Fibroblast of gingiva (primary cell): ENCODE results near the gene CDH3.

Experiments
- DNase-seq: peaks from one replicate; pipeline ENCODE4 v3.0.0-alpha.2; 2011; ENCODE audit warnings: low read depth

The CDH3 gene

DNA sequence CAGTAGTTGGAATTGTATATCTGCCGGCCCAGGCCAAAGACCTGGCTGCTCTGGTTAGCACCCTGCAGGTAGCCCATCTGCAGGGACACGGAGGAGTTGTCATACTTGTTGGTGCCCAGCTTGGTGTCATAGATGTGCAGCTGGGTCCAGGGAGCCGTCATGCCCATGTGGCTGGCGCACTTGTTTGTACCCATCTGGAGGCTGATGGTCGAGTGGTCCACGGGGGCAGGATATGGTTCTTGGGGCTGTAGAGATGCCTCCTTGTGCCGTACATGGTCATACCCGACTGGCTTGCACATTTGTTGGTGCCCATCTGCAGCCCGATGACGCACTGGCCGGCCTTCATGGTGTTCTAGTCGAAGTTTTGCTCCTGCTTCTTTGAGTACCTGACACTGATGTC is 6.0 kb downstream of the CDH3 start:
- DNase-seq: no peak

DNA sequence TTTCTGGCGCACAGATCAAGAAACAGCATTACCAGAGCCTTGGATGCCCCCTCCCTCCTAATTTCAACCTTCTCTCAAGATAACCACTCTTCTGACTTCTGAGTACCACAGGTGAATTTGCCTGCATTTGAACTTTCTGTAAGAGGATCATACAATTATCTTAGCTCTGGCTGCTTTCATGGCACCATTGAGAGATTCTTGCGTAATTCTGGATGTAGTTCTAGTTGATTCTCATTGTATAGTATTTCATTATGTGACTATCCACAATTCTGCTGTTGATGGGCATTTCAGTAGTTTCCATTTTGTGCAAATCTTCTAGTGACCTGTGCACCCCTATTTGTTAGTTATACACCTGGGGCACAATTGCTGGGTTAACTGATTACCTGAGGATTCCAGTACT is 7.5 kb downstream of the CDH3 start:
- DNase-seq: no peak

DNA sequence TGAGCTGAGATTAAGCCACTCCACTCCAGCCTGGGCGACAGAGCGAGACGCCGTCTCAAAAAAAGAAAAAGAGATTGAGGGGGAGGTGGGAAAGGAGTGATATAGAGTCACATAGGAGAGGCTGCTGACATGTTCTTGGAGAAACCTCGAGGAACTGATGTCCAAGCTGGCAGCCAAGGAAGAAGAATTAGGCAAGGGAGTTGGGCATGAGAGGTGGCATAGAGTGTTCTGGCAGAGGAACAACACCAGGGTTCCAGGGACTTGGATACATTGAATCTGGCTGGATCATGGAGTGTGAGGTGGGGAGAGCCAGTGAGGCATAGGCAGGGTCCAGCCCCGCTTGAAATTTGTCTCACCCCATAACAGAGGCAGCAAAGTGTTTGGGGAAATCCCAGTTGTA is 10.7 kb downstream of the CDH3 start:
- DNase-seq: no peak

DNA sequence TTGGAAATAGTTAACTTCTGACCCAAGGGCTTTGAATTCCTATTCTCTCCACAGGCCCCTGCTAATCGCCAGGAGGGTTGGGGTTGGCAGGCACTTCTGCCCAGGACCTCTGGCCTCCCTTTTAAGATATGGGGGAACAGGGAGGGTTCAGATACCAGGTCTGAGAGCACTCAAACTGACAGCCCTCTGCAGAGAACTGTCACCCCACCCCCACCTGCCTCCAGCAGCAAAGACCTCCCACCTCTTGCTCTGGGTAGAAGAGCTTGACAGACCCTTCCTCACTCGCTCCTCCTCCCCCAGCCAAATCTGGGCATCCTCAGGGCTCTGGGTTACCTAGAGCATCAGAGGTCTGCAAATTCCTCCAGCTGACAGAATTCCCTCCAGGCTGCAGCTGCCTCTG is 11.6 kb downstream of the CDH3 start:
- DNase-seq: no peak

DNA sequence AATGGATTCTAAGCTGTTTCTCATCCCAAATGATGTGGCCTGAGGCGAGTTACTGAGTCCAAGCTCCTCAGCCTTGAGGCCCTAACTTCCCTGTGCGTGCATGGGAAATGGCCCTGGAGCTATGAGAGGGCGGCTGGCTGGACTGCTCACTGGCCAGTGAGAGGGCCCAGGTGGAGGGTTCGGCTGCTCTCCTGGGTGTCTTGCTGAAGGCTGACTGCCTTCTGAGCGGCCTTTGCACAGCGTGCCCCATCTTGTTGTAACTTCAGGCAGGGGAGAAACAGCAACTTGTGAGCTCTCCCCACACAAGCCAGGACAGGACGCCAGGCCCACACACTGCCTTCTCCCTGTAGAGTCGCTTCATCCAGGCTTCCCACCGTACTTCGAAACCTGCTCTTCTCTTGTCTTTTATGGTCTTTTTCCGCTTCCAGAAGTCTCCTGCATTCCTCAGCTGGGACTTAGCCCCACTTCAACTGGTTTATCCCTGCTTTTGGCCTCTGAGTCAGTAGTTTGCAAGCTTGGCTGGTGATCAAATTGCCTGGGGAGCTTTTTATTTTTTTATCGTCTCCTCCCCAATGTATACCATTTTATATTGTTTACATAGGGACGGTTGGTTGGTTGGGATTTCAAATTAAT is 13.3 kb downstream of the CDH3 start:
- peak; percentile 13 for DNase-seq

DNA sequence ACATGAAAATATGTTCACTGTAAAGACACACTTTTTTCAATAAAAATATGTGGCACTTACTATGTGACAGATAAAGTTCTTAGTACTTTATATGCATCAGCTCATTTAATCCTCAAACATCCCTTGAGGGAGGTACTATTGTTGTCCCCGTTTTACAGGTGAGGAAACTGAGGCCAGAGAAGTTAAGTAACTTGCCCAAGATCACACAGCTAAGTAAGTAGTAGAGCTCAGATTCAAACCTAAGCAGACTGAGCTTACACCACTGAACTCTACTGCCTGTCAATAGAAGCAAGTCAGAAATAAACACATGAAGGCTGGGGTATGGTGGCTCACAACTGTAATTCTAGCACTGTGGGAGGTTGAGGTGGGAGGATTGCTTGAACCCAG is 13.9 kb downstream of the CDH3 start:
- no peak for DNase-seq

DNA sequence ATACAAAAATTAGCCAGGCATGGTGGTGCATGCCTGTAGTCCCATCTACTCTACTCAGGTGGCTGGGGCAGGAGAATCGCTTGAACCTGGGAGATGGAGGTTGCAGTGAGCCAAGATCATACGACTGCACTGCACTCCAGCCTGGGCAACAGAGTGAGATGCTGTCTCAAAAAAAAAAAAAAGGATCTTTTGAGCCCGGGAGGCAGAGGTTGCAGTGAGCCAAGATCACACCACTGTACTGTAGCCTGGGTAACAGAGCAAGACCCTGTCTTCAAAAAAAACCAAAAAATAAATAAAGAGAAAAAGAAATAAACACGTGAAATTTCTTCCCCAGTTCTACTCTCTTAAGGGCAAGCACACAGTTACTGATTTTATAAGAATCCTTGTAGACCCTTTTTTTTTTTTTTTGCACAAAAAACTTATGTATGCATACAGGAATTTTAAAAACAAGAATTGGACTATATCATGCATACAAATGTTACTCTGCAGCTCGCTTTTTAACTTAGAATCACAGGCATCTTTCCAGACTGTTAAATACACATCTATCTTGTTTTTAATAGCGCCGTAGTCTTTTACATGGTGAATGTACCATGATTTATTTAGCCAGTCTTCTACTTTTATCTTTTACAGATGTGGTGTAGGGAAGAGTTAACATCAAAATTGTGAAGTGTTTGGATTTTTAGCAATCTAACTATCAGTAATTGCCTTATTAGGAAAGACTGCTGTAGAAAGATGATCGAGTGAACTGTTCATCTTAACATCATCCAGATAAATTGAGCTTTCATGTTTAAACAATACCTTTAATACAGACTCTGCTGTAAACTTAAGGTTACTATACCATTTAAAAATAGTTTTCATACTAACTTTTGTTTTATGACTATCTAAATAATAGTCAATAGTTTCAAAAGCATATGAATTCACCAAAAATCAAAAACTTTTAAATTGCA is 14.6 kb downstream of the CDH3 start:
- no peak for DNase-seq

DNA sequence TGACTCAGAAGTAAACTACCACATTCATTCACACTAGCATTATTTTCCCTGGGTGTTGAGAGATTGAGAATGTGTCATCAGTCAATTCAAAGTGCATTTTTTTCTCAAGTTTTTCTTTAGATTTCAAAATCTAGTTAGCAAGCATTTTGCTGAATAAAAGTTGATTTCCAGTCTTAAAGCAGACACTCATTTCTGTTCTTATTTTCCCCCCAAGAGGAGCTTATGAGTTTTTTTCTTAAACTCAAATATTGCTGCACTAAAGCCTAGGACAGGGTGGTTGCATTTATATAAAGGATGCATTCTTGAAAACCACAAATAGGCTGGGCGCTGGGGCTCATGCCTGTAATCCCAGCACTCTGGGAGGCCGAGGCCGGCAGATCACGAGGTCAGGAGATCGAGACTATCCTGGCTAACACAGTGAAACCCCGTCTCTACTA is 15.3 kb downstream of the CDH3 start:
- DNase-seq: no peak

DNA sequence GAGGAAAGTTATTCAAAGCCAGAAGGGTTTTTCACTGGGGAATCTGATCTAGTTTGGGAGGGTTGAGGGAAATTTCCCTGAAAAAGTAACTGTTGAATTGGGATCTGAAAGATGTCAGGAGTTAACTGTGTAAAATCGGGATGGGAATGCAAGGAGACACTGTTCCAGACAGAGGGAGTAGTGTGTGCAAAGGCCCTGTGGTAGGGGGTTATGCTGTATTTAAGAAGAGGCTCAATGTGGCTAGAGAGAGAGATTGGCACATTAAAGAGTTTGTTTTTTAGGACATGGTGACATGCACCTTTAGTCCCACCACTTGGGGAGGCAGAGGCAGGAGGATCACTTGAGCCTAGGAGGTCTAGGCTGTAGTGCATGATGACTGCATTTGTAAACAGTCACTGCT is 16.9 kb downstream of the CDH3 start:
- no peak for DNase-seq

DNA sequence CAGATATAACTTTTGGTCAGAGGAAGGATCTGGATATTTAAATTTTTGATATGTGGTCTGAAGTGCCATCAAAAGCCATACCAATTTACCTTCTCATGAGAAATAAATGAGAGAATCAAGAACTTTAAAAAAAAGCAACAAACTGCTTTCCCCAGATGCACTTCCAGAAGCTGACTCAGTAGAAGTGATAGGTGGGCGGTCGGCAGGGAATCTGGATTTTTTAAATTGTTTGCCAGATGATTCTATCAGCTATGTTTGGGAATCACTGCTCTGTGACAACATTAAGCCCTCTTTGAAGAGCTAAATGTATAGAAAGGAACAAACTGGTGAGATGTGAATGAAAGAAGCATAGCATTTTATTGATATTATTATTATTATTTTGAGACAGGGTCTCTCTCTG is 19.2 kb downstream of the CDH3 start:
- no peak for DNase-seq

DNA sequence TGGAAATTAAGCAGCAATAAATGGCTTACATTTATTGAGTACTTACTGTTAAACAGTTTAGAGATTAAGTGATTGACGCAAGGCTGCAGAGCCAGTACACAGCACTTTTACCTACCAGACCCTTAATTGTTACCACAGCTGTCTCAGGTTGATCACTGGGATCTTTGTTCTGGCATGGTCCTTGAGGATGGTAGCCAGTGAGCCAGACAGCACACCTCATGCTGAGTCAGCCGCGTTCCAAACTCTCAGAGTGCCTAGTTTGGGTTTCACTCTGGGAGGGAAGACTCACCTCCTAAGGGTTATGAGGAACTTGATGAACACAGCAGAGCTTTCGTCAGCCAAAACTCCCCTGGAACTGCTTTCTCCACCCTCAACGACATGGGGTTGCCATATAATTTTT is 20.4 kb downstream of the CDH3 start:
- DNase-seq: no peak

DNA sequence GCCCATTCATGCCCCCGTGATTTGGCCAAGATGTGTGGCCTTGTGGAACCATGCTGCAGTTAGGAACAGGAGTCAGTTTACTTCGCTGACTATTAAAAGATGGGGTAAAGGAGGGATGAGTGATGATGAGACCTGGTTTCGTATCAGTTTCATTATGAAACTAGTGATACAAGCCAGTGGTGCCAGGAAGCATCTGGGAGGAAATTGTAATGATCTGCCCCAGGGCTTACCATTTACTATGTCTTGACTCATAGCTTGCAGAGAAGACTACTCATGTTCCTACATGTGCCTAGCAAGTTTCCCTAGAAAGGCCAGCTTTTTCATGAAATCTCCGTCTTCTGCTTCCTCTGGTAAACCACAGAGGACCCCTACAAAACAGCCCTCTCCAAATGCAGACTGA is 23.2 kb downstream of the CDH3 start:
- no peak for DNase-seq

DNA sequence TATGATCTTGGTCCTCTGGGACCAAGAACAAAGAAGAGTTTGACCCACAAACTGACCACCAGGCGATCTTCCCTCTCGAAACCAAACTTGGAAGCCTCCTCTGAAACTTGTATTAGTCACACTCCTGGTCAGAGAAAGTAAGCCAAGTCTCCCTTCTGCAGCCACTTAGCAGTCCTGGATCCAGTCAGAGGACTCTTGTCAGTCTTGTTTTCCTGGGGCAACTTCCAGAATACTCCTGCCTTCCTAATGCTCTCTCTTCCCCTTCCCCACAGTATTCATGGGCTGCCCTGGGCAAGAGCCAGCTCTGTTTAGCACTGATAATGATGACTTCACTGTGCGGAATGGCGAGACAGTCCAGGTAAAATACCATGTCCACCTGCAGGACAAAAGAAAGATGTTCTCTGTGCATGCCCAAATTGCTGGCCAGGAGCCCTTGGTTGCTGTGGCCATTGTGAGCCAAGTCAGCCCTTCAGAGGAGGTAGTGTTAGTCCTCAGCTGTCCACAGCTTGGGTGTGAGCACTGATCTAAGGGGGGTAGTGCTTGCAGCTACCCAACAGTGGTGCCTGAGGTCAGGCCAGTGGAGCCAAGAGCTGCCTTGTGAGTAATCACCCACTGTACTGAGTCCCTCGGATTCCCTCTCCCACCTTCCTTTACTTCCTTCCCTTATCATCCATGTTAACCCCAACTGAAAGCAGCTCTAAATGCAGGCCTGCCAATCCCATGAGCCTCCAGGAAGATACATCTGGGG is 31.2 kb downstream of the CDH3 start:
- DNase-seq: no peak

DNA sequence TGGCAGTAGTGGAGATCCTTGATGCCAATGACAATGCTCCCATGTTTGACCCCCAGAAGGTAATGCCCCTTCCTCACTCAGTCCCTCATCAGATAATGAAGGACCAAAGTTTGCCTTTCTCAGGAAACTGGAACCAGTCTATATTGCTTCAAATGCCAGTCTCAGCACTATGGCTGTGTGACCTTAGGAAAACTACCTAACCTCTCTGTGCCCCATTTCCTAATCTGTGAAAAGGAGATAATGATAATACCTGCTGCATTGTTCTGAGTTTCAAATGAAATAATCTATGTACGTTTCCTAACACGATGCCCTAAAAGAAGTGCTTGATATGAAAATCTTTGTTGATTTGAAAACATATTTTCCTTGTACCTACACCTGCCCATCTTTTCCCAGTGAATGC is 35.9 kb downstream of the CDH3 start:
- no peak for DNase-seq

DNA sequence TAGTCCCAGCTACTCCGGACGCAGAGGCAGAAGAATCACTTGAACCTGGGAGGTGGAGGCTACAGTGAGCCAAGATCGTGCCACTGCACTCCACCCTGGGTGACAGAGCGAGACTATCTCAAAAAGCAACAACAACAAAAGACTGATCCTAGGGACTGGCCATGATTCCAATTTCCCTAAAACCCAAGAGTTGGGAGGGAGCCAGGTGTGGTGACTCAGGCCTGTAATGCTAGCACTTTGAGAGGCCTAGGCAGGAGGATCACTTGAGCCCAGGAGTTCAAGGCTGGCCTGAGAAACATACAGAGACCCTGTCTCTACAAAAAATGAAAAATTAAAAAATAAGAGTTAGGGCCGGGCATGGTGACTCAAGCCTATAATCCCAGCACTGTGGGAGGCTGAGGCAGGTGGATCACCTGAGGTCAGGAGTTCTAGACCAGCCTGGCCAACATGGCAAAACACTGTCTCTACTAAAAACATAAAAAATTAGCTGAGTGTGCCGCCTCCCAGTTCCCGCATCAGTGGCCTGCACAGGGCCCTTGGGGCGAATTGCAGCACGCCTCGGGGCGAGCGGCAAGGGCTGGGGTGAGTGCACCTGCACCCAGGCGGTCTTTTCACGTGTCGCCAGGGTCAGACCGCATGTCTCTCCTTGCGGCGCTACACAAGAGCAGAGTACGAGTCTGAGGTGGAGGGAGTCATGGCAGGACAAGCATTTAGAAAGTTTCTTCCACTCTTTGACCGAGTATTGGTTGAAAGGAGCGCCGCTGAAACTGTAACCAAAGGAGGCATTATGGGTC is 40.8 kb downstream of the CDH3 start:
- no peak for DNase-seq

DNA sequence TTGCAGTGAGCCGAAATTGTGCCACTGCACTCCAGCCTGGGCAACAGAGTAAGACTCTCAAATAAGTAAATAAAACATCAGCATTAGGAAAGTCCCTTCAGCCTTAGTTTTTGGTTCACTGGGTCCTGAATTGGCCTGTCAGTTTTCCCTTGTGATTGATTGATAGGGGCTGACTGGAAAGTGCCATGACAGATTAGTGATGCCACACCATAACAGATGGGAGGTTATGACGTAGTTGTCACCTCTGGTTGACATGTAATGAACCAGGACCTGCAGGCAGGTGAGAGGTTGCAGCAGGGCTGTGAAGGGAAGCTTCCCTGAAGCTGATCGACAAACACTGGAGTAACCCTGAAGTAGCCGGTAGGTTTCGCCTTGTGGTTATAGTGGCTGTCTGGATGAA is 41.8 kb downstream of the CDH3 start:
- no peak for DNase-seq

DNA sequence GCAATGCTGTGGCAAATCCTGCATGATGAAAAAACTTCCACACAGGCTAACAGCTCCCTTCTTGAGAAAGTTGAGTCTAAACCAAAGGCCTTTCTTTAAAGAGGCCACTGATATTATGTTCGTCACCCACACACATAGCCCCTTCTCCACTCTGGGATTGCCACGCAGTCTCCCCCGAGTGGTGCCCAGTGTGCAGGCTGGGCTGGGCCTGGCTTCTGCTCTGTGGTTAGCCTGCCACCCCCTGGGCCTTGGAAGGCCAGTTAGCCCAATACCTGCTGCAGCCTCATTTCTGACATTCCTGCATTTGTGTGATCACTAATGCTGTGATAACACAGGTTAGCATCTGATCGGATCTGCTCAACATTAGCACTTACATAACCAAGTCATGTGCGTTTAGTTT is 44.8 kb downstream of the CDH3 start:
- no peak for DNase-seq

DNA sequence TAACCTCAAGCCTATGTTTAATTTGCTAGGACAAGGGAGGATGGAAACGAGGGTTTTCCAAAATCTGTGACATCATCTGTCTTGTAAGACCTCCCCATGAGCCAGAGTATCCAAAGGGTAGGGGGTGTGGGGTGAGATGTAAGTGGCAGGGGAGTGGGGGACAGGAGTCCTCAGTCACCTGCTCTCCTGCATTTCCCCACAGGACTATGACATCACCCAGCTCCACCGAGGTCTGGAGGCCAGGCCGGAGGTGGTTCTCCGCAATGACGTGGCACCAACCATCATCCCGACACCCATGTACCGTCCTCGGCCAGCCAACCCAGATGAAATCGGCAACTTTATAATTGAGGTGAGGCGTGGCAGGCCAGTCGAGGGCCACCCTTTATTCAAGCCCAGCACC is 50.5 kb downstream of the CDH3 start:
- no peak for DNase-seq

DNA sequence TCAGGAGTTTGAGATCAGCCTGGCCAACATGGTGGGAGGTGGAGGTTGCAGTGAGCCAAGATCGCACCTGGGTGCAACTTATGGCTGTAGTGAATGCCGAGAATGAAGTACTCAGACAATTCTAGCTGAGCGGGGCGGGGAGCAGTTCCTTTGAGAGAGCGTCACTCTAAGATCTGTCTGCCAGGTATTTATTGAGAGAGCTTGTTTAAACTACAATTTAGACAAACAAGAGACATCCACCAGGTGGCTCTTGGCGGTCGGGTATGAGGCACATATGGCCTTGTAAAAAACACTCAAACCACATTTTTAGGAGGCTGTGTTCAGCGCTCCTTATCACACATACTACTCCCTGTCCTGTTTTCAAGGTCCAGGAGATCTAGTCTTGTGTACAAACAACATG is 51.4 kb downstream of the CDH3 start:
- DNase-seq: no peak

DNA sequence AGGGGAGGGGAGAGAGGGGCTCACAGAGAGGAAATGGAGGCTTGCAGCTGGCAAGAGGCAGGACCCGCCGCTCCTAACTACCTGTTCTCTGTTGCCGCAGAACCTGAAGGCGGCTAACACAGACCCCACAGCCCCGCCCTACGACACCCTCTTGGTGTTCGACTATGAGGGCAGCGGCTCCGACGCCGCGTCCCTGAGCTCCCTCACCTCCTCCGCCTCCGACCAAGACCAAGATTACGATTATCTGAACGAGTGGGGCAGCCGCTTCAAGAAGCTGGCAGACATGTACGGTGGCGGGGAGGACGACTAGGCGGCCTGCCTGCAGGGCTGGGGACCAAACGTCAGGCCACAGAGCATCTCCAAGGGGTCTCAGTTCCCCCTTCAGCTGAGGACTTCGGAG is 53.0 kb downstream of the CDH3 start:
- DNase-seq: no peak

DNA sequence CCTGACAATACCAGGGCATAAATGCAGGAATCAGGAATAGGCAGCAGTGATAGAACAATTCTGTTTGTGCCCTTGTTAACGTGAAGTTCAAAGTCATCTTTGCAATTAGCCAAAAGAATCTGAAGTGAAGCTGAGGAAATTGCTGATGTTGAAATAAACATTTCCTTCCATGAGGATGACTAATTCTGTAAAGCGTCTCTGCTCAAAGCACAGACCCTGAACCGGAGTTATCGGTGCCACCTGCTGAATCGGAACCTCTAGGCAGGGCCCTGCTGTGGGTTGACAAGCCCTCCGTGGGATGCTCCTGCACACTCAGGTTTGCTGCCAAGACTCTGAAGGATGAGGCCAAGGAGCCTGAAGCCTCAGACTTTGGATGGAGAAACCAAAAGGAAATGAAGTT is 55.0 kb downstream of the CDH3 start:
- DNase-seq: peak; percentile 10

DNA sequence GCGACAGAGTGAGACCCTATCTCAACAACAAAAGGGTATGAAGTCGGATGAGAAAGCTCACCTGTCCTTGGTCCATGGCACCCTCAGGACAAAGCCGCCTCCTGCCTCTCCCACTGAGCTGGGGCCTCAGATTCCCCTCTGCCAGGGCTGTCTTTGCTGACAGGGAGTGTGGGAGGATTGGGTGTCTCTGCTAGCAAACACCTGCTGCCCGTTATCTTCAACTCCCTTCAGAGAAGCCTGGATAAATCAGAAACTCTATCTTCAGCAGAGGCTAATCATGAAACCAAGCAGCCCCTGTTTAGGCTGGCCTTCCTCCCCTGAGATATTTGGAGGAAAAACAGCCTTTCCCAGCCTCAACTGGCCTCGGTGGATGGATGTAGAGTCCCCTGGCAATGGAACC is 55.7 kb downstream of the CDH3 start:
- DNase-seq: no peak
